Esophagus squamous epithelium (tissue), 4 donors: ENCODE results near the gene SORCS1.

Experiments used
- POLR2A ChIP-seq, 4 donors: fragments of 450-650 bp; IDR thresholded peaks; one replicate each; pipeline ENCODE4 v1.6.1; 2017; ENCODE audit warnings: antibody characterized with exemption in 4 of 4, mild to moderate bottlenecking in 4 of 4, moderate library complexity in 3 of 4
- TF ChIP-seq, protein P1 (sequence below), 6 experiments: fragments of 450-650 bp in 4 of 6; fragments of 200-600 bp in 2 of 6; sonication (generic) in 2 of 6; IDR thresholded peaks; one replicate each; pipeline ENCODE4 v1.5.1; 2016 to 2019; ENCODE audit warnings: antibody characterized with exemption in 6 of 6, mild to moderate bottlenecking in 4 of 6, moderate library complexity in 4 of 6

DNA sequence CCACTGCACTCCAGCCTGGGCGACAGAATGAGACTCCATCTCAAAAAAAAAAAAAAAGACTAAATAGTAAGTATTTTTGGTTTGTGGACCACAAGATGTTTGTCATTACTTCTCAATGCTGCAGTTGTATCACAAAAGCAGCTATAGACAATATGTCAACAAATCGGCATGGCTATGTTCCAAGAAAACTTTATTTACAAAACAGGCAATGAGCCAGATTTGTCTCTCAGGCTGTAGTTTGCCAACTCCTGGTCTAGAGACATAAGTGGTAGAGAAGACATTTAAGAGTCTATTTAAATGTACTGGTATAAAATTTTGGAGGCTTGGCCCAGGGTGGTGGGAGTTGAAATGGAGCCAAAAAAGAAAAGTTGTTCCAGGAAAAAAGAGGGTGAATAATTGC lies 185.8 kb downstream of the SORCS1 start:
- TF ChIP-seq, protein P1, sequence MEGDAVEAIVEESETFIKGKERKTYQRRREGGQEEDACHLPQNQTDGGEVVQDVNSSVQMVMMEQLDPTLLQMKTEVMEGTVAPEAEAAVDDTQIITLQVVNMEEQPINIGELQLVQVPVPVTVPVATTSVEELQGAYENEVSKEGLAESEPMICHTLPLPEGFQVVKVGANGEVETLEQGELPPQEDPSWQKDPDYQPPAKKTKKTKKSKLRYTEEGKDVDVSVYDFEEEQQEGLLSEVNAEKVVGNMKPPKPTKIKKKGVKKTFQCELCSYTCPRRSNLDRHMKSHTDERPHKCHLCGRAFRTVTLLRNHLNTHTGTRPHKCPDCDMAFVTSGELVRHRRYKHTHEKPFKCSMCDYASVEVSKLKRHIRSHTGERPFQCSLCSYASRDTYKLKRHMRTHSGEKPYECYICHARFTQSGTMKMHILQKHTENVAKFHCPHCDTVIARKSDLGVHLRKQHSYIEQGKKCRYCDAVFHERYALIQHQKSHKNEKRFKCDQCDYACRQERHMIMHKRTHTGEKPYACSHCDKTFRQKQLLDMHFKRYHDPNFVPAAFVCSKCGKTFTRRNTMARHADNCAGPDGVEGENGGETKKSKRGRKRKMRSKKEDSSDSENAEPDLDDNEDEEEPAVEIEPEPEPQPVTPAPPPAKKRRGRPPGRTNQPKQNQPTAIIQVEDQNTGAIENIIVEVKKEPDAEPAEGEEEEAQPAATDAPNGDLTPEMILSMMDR (IDR thresholded peaks at IDR 0.05) = no peak
- no peak for TF ChIP-seq POLR2A (IDR thresholded peaks at IDR 0.05)
